Mucosa of descending colon (tissue), 3 donors: ENCODE results near the gene NPAS2. TPM values are rescaled to one million over a fixed set of nuclear protein-coding genes. Genes with fewer than 3 reads are reported as not detected.

Experiments used
- ATAC-seq: fragments of 200-7000 bp; cut with Tn5 transposase; one replicate; pipeline ENCODE4 v1.9.1; 2020; ENCODE audit warnings: mild to moderate bottlenecking, moderate library complexity
- DNase-seq, 3 donors: peaks; one replicate each; pipeline ENCODE4 v3.0.0-alpha.2; 2020
- H3K36me3 ChIP-seq: fragments of 200-600 bp; one replicate; pipeline ENCODE4 v1.8.0; 2021; ENCODE audit warnings: low read depth, mild to moderate bottlenecking
- H3K4me1 ChIP-seq: fragments of 200-600 bp; one replicate; pipeline ENCODE4 v1.8.0; 2021; ENCODE audit warnings: low read depth, mild to moderate bottlenecking
- H3K4me3 ChIP-seq: fragments of 200-600 bp; one replicate; pipeline ENCODE4 v1.8.0; 2021; ENCODE audit warnings: mild to moderate bottlenecking
- H3K9me3 ChIP-seq: fragments of 200-600 bp; one replicate; pipeline ENCODE4 v1.8.0; 2021; ENCODE audit warnings: mild to moderate bottlenecking
- intact Hi-C, 2 donors: fragments of 100-400 bp; cut with DNase I in 1 of 2; cut with micrococcal nuclease in 1 of 2; formaldehyde crosslinking; loops; one replicate each; pipeline versions ENCODE4 v1.11.0 to v1.11.1; 2022; cut with DNase I, micrococcal nuclease
- total RNA-seq, 3 donors: library from RNA; stranded (reverse); fragmentation: NEBNext Ultra II Directional in 2 of 3; extraction: Animal tissue kit (Norgen Biotek cat#: 25700) in 2 of 3; gene quantifications; one replicate each; pipeline versions ENCODE4 v1.2.1 to v1.2.4, GENCODE V29; 2021 to 2023
- TF ChIP-seq, protein P1 (sequence below): fragments of 200-600 bp; IDR thresholded peaks from one replicate; pipeline ENCODE4 v1.8.0; 2022; ENCODE audit warnings: antibody characterized with exemption, mild to moderate bottlenecking
- donor health status: DM: no; HTN: no; CAD: no; lungs with moderate emphysema.
- donor health status: DM: no; HTN: no; CAD: no.
- donor health status: DM: no; HTN: yes; CAD: no.

Gene NPAS2
- total RNA-seq, 3 donors from 2014 or later: 42.5 to 53.1 (median 46.5) TPM

- TF ChIP-seq, protein P1, sequence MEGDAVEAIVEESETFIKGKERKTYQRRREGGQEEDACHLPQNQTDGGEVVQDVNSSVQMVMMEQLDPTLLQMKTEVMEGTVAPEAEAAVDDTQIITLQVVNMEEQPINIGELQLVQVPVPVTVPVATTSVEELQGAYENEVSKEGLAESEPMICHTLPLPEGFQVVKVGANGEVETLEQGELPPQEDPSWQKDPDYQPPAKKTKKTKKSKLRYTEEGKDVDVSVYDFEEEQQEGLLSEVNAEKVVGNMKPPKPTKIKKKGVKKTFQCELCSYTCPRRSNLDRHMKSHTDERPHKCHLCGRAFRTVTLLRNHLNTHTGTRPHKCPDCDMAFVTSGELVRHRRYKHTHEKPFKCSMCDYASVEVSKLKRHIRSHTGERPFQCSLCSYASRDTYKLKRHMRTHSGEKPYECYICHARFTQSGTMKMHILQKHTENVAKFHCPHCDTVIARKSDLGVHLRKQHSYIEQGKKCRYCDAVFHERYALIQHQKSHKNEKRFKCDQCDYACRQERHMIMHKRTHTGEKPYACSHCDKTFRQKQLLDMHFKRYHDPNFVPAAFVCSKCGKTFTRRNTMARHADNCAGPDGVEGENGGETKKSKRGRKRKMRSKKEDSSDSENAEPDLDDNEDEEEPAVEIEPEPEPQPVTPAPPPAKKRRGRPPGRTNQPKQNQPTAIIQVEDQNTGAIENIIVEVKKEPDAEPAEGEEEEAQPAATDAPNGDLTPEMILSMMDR: no peak
- no peaks in the 10 kb centered on the region for H3K4me1 ChIP-seq
- H3K36me3 ChIP-seq: no peaks in the 10 kb centered on the region
- H3K4me3 ChIP-seq: no peak overlapping the region
- H3K9me3 ChIP-seq: no peaks in the 10 kb centered on the region
- DNase-seq (no peak), ATAC-seq (no peak)
- intact Hi-C loops: no loop called here
Observed at GRCh38 chr2:100997509-100998234, 177.7 kb downstream of the NPAS2 start.

DNA sequence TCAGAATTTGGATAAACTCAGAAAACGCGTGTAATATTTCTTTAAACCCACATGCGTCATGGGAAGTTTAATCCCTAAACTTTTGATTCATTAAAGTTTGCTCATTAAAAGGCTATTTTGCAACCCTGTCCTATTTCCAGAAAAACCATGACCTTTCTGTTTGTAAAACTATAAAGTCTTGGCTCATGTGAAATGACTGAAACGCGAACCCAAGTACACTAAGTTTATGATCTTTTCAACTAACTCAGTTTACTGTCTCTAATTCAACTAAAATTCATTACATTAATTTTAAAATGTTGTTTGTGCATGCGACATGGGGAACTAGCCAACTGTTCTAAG lies 178.3 kb downstream of the NPAS2 start:
- Histone ChIP-seq H3K36me3 (no peaks in the 10 kb centered on the region), H3K4me1 (peaks cover under 1% of the 10 kb centered on the region), H3K9me3 (no peaks in the 10 kb centered on the region), H3K4me3 (no peak overlapping the region)
- ATAC-seq (no peak), DNase-seq (no peak)
- intact Hi-C loops: no loop called here
- TF ChIP-seq, protein P1: no peak

DNA sequence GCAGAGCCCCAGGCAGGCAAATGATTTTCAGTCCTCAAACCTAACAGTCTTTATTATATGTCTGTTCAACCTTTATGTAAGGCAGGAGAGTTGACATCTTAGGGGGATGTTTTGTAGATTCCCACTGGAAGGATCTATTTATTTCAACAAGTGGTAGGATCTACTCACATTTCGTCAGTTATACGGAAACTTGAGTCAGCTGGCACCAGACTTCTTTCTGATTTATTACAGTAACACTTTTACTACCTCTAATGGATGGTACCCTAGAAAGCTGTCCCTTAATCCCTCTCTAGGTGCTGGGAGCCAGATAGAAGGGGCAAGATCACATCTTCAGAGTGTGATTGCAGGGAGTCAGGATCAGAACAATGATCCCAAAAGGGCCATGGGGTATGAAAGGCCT lies 180.1 kb downstream of the NPAS2 start:
- ATAC-seq (no peak), DNase-seq (no peak)
- Histone ChIP-seq H3K9me3 (no peaks in the 10 kb centered on the region), H3K4me3 (no peak overlapping the region), H3K4me1 (peaks cover 13% of the 10 kb centered on the region), H3K36me3 (peaks cover 2% of the 10 kb centered on the region)
- TF ChIP-seq, protein P1: no peak
- intact Hi-C loops: no loop called here

- intact Hi-C loops: no loop called here
- Histone ChIP-seq H3K36me3 (peaks cover 15% of the 10 kb centered on the region), H3K4me3 (peak within 1 kb of the TSS; percentile 64), H3K4me1 (peaks cover 13% of the 10 kb centered on the region), H3K9me3 (no peaks in the 10 kb centered on the region)
- DNase-seq (peak; percentile 97 to 99 (median 98)), ATAC-seq (peak; percentile 99)
- TF ChIP-seq, protein P1: no peak
Observed at GRCh38 chr2:101001691-101002561, 182.0 kb downstream of the NPAS2 start, which contains the start of gene RPL31. RPL31 (plus strand) TSS chr2:101002289; CDS start chr2:101002702, 413 bp downstream.

DNA sequence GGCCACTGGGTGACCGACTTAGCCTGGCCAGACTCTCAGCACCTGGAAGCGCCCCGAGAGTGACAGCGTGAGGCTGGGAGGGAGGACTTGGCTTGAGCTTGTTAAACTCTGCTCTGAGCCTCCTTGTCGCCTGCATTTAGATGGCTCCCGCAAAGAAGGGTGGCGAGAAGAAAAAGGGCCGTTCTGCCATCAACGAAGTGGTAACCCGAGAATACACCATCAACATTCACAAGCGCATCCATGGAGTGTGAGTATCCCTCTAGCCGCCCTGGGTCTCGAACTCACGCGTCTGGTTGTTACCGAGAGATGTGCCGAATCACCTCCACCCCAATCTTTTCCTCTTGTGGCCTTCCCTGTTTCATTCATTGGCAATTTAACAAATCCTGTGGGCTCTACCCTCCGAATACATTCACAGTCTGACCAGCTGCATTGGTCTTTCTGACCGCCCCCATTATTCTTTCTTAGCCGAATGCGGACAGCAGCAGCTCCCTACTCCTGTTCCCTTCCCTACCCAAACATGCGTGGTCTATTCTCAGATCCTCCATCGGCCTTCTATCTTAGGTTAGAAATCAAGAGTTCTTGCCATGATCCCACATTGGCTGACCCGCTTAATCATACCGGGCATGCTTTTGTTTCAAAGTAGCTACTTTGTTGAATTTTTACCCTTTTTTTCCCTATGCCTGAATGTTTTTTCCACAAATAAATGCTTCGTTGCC lies 182.8 kb downstream of the NPAS2 start:
- TF ChIP-seq, protein P1: no peak
- H3K4me3 ChIP-seq: peak overlapping the region; percentile 64
- ATAC-seq: peak; percentile 20
- H3K36me3 ChIP-seq: peaks cover 16% of the 10 kb centered on the region
- DNase-seq: peak in 1 of 3 donors; percentile 46
- no peaks in the 10 kb centered on the region for H3K9me3 ChIP-seq
- H3K4me1 ChIP-seq: peaks cover 13% of the 10 kb centered on the region
- intact Hi-C loops: no loop called here
